Activated CD8-positive, alpha-beta memory T cell treated with anti-CD3 and anti-CD28 coated beads, Interleukin-2, amount 50 U/mL, for 24 hours (primary cell): ENCODE measurements around the gene DIP2C.
"Not testable (repeated sequence)": the region's sequence is repeated elsewhere in the genome, so short reads cannot be mapped to it uniquely, and the experiment has no call there.

Experiments used
- DNase-seq: peaks from one replicate; pipeline ENCODE4 v3.0.0-alpha.2; 2020; ENCODE audit errors: extremely low read depth

DIP2C gene

GRCh38 chr10:535952-536351, 153.5 kb downstream of the DIP2C start:
- DNase-seq, result no peak

- DNase-seq, result no peak
These were observed 154.4 kb downstream of the DIP2C start for GRCh38 chr10:535051-535450.

- DNase-seq, result no peak
These were observed 155.4 kb downstream of the DIP2C start for GRCh38 chr10:534047-534566.

GRCh38 chr10:533611-534010, 155.9 kb downstream of the DIP2C start:
- no peak for DNase-seq

GRCh38 chr10:533186-533585, 156.3 kb downstream of the DIP2C start:
- no peak for DNase-seq

GRCh38 chr10:532331-532730, 157.1 kb downstream of the DIP2C start:
- not testable (repeated sequence) for DNase-seq

- DNase-seq, result no peak
These were observed 157.9 kb downstream of the DIP2C start for GRCh38 chr10:531541-531940.

GRCh38 chr10:530717-531116, 158.8 kb downstream of the DIP2C start:
- no peak for DNase-seq

- no peak for DNase-seq
These were observed 159.8 kb downstream of the DIP2C start for GRCh38 chr10:529468-530230.

GRCh38 chr10:528173-529165, 161.0 kb downstream of the DIP2C start:
- no peak for DNase-seq

GRCh38 chr10:527416-527815, 162.1 kb downstream of the DIP2C start:
- no peak for DNase-seq

- DNase-seq, result no peak
These were observed 162.7 kb downstream of the DIP2C start for GRCh38 chr10:526651-527312.

- DNase-seq, result no peak
These were observed 163.7 kb downstream of the DIP2C start for GRCh38 chr10:525565-526315.

GRCh38 chr10:523925-524324, 165.5 kb downstream of the DIP2C start:
- DNase-seq, result no peak

- DNase-seq, result no peak
These were observed 167.1 kb downstream of the DIP2C start for GRCh38 chr10:522350-522749.

GRCh38 chr10:521261-522250, 167.9 kb downstream of the DIP2C start:
- DNase-seq, result no peak

- no peak for DNase-seq
These were observed 169.1 kb downstream of the DIP2C start for GRCh38 chr10:520402-520787.

GRCh38 chr10:519716-520401, 169.6 kb downstream of the DIP2C start:
- DNase-seq, result no peak

GRCh38 chr10:519055-519715, 170.3 kb downstream of the DIP2C start:
- no peak for DNase-seq
